Measurements from ENCODE around the gene TMEM125.
A peak's percentile ranks its signal among the peaks of the same experiment; 100 is the strongest.

TMEM125 gene

GRCh38 chr1:43293896-43294760 is 24.3 kb downstream of the TMEM125 start:
- DNase-seq (ENCODE audit: low read depth) = peak; percentile 38

DNA sequence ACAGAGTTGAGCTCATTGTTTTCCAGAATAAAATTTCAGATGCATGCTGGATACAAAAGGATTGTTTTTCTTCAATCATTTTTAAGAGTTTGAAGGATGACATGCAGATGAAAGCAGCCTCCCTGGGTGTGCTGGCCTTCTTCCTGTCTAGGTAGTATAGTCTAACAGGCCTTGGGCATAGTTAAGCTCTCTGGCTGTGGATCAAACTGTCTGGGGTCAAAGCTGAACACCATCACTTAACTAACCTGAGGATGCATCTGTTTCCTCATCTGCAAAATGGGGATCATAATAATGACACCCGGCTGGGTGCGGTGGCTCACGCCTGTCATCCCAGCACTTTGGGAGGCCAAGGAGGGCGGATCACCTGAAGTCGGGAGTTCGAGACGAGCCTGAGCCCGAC is 25.0 kb downstream of the TMEM125 start:
- DNase-seq (ENCODE audit: low read depth) = no peak

- DNase-seq (ENCODE audit: low read depth) = no peak
These were observed 26.4 kb downstream of the TMEM125 start for GRCh38 chr1:43296207-43296606.

- peak; percentile 22 for DNase-seq (ENCODE audit: low read depth)
These were observed 28.3 kb downstream of the TMEM125 start for GRCh38 chr1:43298055-43298454.

GRCh38 chr1:43299101-43299500 is 29.3 kb downstream of the TMEM125 start:
- no peak for DNase-seq (ENCODE audit: low read depth)

DNA sequence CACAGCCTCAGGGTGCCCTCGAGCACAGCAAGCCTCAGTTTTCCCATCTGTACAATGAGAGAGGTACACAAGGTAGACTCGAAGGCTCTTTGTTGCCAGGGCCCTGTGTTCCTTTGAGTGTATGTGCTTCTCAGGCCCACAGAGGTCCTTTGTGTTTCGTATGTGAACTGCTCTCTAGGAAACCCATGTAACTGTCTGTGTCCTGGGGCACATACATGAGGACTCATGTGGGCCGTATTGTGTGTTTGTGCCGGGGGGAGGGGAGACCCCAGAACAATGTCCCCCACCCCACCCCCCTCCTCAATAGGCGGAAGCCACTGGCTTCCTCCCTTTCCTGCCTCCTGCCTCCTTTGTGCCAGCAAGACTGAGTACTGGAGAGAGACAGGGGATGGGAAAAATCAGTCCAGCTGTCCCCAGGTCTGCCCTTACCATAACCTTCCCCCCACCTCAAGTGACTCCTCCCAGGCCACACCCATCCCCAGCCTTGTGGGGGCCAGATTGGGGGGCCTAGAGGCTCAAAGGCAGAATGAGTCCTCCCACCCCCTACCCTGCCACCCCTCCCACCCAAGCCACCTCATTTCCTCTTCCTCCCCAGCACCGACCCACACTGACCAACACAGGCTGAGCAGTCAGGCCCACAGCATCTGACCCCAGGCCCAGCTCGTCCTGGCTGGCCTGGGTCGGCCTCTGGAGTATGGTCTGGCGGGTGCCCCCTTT is 30.8 kb downstream of the TMEM125 start, which contains the start of gene TIE1:
Gene TIE1 (plus strand): TSS at position 605 of the 717 bp plus-strand sequence. CDS start 90 bp downstream, at position 695.
- no peak for DNase-seq (ENCODE audit: low read depth)

DNA sequence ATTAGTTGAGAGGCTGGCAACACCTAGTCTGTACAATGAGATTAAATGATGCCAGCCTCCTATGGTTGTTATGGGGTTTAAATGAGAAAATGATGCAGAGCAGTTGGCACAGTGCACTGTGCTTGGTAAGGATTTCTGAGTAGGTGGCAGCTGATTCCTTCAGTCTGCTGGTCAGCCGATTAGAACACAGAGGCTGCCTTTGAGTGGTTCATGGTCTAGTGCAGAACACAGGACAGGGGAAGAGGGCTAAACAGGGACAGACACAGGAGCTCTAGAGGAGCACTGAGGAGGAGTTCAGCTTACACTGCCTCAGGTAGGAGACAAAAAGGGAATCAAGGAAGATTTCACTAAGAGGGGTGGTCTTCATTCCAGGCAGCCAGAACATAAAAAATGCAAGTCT is 32.4 kb downstream of the TMEM125 start:
- DNase-seq (ENCODE audit: low read depth) = no peak

- DNase-seq (ENCODE audit: low read depth) = peak; percentile 10
These were observed 33.1 kb downstream of the TMEM125 start for GRCh38 chr1:43302721-43303470.

GRCh38 chr1:43303471-43304313 is 33.9 kb downstream of the TMEM125 start:
- no peak for DNase-seq (ENCODE audit: low read depth)

GRCh38 chr1:43304314-43304681 is 34.5 kb downstream of the TMEM125 start:
- no peak for DNase-seq (ENCODE audit: low read depth)

GRCh38 chr1:43304771-43305300 is 35.1 kb downstream of the TMEM125 start:
- no peak for DNase-seq (ENCODE audit: low read depth)

GRCh38 chr1:43305461-43305860 is 35.7 kb downstream of the TMEM125 start:
- DNase-seq (ENCODE audit: low read depth) = no peak

DNA sequence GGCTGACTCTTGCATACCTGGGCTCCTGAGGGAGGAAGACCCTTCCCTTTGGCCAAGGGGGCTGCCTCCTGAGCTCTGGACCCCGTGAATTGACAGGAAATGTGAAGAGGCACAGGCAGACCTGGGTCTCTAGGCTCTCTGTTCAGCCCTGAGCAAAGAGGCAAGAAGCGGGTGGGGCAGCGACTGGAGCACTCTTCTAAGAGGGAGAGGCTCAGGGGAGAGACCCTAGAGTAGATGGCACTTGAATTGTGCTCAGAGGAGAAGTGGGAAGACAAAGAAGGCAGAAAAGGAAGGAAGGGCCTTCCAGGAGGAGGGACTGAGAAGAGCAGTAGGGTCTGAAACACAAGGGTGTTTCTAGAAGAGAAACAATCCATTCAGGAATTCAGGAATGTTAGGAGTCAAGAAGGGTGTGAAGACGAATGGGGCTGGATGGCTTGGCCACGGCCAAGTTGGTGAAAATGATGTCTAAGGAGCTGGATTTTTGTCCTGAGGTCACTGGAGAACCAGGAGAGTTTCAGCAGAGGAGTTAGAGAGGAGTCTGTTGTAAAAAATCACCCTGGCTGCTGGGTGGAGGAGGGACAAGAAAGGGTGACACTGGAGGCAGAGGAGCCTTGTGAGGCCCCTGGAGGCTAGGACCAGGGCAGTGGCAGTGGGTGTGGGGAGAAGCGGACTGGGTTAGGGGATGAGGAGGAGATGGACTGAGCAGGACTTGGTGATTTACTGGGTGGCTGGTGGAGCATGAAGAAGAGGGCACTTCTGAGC is 36.3 kb downstream of the TMEM125 start:
- DNase-seq (ENCODE audit: low read depth) = no peak

DNA sequence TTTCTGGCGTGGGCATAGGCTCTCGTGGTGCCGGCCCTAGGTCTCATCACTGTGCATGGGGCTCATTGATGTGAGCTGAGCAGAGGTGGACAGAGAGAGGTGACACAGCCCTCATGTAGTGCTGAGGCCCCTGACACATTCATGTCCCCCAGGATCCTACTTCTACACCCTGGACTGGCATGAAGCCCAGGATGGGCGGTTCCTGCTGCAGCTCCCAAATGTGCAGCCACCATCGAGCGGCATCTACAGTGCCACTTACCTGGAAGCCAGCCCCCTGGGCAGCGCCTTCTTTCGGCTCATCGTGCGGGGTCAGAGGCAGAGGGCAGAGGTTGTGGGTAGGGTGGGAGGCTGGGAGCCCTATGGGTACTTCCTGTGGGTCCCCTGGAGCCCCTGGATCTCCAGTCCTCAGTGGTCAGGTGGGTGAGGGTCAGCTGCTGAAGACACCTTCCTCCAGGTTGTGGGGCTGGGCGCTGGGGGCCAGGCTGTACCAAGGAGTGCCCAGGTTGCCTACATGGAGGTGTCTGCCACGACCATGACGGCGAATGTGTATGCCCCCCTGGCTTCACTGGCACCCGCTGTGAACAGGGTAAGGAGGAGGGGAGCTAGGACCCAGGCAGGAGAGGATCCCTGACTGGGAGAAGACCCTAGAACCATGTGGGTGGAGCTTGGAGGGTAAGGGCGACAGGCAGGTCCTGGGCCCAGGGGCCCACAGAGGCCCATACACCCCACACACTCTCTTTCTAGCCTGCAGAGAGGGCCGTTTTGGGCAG is 37.1 kb downstream of the TMEM125 start:
- DNase-seq (ENCODE audit: low read depth) = no peak

DNA sequence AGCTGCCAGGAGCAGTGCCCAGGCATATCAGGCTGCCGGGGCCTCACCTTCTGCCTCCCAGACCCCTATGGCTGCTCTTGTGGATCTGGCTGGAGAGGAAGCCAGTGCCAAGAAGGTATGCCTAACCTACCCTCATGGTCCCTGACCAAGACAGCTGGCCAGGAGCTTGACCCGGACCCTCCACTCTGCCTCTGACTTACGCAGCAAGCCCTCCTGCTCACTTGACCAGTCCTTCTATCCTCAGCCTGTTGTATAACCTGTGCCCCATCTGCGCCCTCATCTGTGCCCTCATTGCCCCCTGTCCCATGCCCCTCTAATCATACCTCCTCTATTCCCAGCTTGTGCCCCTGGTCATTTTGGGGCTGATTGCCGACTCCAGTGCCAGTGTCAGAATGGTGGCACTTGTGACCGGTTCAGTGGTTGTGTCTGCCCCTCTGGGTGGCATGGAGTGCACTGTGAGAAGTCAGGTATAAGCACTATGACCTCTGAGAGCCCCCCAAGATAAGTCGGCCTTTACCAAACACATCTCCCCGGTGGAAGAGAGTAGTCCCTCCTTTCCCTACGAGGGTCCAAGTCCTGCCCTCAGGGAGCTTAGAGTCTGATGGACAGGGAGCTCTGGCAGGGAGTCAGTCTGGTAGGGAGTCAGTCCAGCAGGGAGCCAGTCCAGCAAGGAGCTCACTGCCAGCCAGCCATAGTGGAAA is 37.8 kb downstream of the TMEM125 start:
- no peak for DNase-seq (ENCODE audit: low read depth)

GRCh38 chr1:43308635-43309404 is 39.0 kb downstream of the TMEM125 start:
- no peak for DNase-seq (ENCODE audit: low read depth)

- no peak for DNase-seq (ENCODE audit: low read depth)
These were observed 39.7 kb downstream of the TMEM125 start for GRCh38 chr1:43309405-43310025.

- DNase-seq (ENCODE audit: low read depth) = no peak
These were observed 41.7 kb downstream of the TMEM125 start for GRCh38 chr1:43311521-43311920.

Data from amniotic epithelial cell (primary cell).